Ascending aorta (tissue), 2 donors: ENCODE results near the gene GCLC. TPM values are rescaled to one million over a fixed set of nuclear protein-coding genes. Genes with fewer than 3 reads are reported as not detected.

Source experiments
- DNase-seq, 2 donors: peaks; one replicate each; pipeline ENCODE4 v3.0.0-alpha.2; 2019; ENCODE audit warnings: low spot score in 2 of 2
- H3K27ac ChIP-seq, 2 donors: fragments of 200-600 bp; sonication (generic); one replicate each; pipeline ENCODE4 v1.5.1; 2016 to 2017; ENCODE audit warnings: mild to moderate bottlenecking in 1 of 2
- H3K27me3 ChIP-seq: fragments of 200-600 bp; sonication (generic); one replicate; pipeline ENCODE4 v1.5.1; 2017
- H3K36me3 ChIP-seq, 2 donors: fragments of 200-600 bp; sonication (generic); one replicate each; pipeline ENCODE4 v1.5.1; 2016
- H3K4me1 ChIP-seq, 2 donors: fragments of 200-600 bp; sonication (generic); one replicate each; pipeline ENCODE4 v1.5.1; 2016 to 2017; ENCODE audit warnings: mild to moderate bottlenecking in 1 of 2
- H3K4me3 ChIP-seq, 2 donors: fragments of 200-600 bp; sonication (generic); one replicate each; pipeline ENCODE4 v1.5.1; 2016 to 2017; ENCODE audit warnings: mild to moderate bottlenecking in 1 of 2
- H3K9me3 ChIP-seq, 2 donors: fragments of 200-600 bp; sonication (generic); one replicate each; pipeline ENCODE4 v1.5.1; 2016
- intact Hi-C: fragments of 100-400 bp; cut with DNase I; formaldehyde crosslinking; loops from one replicate; pipeline ENCODE4 v1.15.1; 2023
- total RNA-seq: library from RNA; depleted of rRNA; stranded (reverse); fragments of >200 nt; gene quantifications from one replicate; pipeline ENCODE4 v1.1.0, GENCODE V29; 2016
- TF ChIP-seq, protein P1 (sequence below), 3 experiments: fragments of 200-600 bp in 2 of 3; fragments of 450-650 bp in 1 of 3; sonication (generic) in 2 of 3; IDR thresholded peaks; one replicate each; pipeline ENCODE4 v1.5.1; 2016 to 2019; ENCODE audit warnings: antibody characterized with exemption in 3 of 3, mild to moderate bottlenecking in 1 of 3, moderate library complexity in 1 of 3

The GCLC gene
- total RNA-seq, 1 donor from 2014 or later: 54.9 TPM

DNA sequence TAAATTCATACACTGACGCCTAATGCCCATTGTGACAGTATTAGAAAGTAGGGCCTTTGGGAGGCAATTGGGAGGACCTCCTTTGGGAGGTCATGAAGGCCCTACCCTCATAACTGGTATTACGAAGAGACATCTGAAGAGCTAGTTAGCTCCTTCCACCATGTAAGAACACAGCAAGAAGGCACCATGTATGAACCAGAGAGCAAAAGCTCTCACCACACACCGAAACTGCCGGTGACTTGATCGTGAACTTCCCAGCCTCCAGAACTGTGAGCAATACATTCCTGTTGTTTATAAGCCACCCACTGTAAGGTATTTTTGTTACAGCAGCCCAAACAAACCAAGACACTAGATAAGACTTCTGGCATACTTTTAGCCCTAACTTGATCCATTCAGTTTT, 41.8 kb downstream of the GCLC start:
- Histone ChIP-seq H3K9me3 (no peaks in the 10 kb centered on the region), H3K36me3 (peaks cover 12 to 55% of the 10 kb centered on the region in 2 donors), H3K4me1 (no peaks in the 10 kb centered on the region), H3K27me3 (no peaks in the 10 kb centered on the region), H3K27ac (no peak overlapping the region), H3K4me3 (no peak overlapping the region)
- TF ChIP-seq, protein P1, sequence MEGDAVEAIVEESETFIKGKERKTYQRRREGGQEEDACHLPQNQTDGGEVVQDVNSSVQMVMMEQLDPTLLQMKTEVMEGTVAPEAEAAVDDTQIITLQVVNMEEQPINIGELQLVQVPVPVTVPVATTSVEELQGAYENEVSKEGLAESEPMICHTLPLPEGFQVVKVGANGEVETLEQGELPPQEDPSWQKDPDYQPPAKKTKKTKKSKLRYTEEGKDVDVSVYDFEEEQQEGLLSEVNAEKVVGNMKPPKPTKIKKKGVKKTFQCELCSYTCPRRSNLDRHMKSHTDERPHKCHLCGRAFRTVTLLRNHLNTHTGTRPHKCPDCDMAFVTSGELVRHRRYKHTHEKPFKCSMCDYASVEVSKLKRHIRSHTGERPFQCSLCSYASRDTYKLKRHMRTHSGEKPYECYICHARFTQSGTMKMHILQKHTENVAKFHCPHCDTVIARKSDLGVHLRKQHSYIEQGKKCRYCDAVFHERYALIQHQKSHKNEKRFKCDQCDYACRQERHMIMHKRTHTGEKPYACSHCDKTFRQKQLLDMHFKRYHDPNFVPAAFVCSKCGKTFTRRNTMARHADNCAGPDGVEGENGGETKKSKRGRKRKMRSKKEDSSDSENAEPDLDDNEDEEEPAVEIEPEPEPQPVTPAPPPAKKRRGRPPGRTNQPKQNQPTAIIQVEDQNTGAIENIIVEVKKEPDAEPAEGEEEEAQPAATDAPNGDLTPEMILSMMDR (IDR thresholded peaks at IDR 0.05): no peak
- DNase-seq: no peak
- intact Hi-C loops: no loop called here

DNA sequence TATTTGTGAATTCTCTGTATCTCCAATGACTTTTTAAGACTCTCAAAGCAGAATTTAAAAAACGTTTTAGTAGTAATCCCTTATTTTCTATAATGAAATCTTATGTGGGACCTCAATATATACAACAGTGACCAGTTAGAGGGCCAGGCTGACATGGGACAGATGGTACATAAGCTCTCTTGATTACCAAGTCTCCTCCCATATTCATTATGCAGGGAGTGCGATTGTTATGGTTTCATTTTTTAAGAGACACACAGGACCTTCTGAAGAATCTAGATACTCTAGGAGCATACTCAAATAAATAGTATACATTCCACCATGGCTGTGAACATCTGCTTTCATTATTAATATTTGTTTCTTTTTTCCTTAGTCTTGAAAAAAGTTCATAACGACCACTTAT, 43.5 kb downstream of the GCLC start:
- Histone ChIP-seq H3K4me1 (no peaks in the 10 kb centered on the region), H3K4me3 (no peak overlapping the region), H3K27me3 (no peaks in the 10 kb centered on the region), H3K27ac (no peak overlapping the region), H3K9me3 (no peaks in the 10 kb centered on the region), H3K36me3 (peaks cover 12 to 48% of the 10 kb centered on the region in 2 donors)
- DNase-seq: no peak
- TF ChIP-seq, protein P1 (IDR thresholded peaks at IDR 0.05): no peak
- intact Hi-C loops: no loop called here

DNA sequence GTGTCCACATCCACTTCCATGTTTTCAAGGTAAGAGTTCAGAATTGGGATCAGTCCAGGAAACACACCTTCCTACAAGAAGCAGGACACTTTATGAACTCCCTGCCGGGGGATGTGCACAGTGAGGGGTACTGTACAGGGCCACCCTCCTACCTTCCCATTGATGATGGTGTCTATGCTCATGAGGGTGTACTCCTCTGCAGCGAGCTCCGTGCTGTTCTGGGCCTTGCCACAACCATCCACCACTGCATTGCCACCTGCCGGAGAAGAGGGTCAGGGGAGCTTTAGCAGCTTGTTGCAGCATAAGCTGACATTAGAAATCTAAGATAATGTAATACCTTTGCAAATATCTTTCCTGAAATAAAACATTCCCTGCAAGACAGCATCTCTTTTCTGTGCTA, 44.8 kb downstream of the GCLC start:
- H3K4me1 ChIP-seq: no peaks in the 10 kb centered on the region
- TF ChIP-seq, protein P1 (IDR thresholded peaks at IDR 0.05): no peak
- no peaks in the 10 kb centered on the region for H3K9me3 ChIP-seq
- peaks cover 8 to 36% of the 10 kb centered on the region in 2 donors for H3K36me3 ChIP-seq
- no peaks in the 10 kb centered on the region for H3K27me3 ChIP-seq
- no peak for DNase-seq
- intact Hi-C loops: no loop called here
- no peak overlapping the region for H3K27ac ChIP-seq
- H3K4me3 ChIP-seq: no peak overlapping the region

DNA sequence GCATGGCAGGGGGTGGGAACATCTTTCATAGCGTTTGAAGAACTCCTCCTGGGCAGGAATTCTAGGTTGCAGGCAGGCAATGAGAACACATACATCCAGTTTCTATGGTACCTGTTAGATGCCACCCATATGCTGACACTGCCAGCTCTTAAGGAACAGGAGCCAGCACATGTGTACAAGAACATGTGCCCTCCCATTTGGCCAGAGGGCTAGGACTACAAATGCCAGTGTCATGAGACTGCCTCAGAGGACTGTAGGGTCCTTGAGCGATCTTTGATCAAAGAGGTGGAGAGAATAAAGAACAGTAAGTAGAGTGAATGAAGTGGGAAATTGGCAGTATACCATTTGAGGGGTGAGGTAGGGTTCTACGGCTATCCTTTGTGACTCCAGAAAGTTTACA, 45.8 kb downstream of the GCLC start:
- Histone ChIP-seq H3K4me1 (no peaks in the 10 kb centered on the region), H3K27me3 (no peaks in the 10 kb centered on the region), H3K36me3 (peaks cover 8 to 26% of the 10 kb centered on the region in 2 donors), H3K4me3 (no peak overlapping the region), H3K27ac (no peak overlapping the region), H3K9me3 (no peaks in the 10 kb centered on the region)
- no peak for DNase-seq
- intact Hi-C loops: no loop called here
- TF ChIP-seq, protein P1 (IDR thresholded peaks at IDR 0.05): no peak

DNA sequence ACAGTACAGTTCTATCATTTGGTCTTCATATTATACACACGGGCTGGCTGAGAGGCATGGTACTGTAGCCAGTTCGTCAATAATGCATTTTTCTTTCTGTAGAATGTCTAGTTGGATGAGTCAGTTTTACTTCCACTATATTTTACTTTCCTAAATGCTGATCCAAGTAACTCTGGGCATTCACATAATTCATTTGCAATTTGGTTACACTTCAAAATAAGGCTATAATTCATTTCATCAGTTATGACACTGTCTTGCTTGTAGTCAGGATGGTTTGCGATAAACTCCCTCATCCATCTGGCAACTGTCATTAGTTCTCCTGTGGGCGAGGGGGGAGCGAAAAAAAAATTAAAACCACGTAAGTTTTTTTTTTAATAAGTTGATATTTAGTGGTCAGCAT, 46.3 kb downstream of the GCLC start:
- Histone ChIP-seq H3K36me3 (peaks cover 8 to 22% of the 10 kb centered on the region in 2 donors), H3K27me3 (no peaks in the 10 kb centered on the region), H3K27ac (no peak overlapping the region), H3K4me1 (no peaks in the 10 kb centered on the region), H3K4me3 (no peak overlapping the region), H3K9me3 (no peaks in the 10 kb centered on the region)
- no peak for DNase-seq
- TF ChIP-seq, protein P1 (IDR thresholded peaks at IDR 0.05): no peak
- intact Hi-C loops: no loop called here

DNA sequence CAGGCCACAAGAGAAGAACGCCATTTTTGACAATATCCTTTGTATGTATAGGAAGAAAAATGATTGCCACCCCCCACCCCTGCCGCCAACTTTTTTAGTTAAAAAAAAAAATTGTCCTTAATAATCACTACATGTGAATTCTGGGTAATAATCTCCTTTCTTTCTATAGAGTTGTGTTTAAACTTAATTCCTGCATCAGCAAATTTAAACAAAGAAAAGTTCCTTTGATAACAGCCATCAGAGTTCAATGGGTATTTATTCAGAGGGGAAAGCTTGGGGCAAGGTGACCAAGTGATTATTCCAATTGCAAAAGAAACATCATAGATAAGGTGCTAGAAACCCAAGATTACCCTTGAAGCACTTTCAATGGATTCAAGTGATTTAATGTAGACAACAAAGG, 47.0 kb downstream of the GCLC start:
- Histone ChIP-seq H3K27me3 (no peaks in the 10 kb centered on the region), H3K27ac (no peak overlapping the region), H3K4me3 (no peak overlapping the region), H3K4me1 (no peaks in the 10 kb centered on the region), H3K36me3 (peaks cover 6 to 22% of the 10 kb centered on the region in 2 donors), H3K9me3 (no peaks in the 10 kb centered on the region)
- no peak for DNase-seq
- intact Hi-C loops: no loop called here
- TF ChIP-seq, protein P1 (IDR thresholded peaks at IDR 0.05): no peak
